Measurements from ENCODE around the gene TCF23.

Gene TCF23

DNA sequence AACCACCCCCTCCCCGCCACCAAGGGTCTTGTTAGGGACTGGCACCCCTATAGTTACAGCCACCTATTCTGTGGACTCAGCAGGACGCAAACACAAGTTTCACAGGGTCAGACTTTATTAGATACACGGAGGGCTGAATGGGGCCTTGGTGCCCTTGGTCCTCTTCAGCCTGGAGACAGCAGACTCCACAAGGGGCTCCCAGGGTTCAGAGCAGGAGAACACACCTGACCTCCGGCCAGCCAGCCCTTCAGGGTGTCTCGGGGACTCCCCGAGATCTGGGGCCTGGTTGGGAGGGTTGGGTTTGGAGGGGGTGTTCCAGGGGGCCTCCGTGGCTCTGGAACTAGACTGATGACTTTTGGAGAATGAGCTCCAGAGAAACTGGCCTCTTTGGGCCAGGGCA is 12.1 kb upstream of the TCF23 start:
- CTCF ChIA-PET = interaction anchor here (0.8 kb wide), 1 partner anchor 145 kb away, joined by 3 read pairs; no protein-coding TSS in a partner anchor
- POLR2A ChIA-PET = interaction anchor here (0.6 kb wide), 1 partner anchor 11 kb away, joined by 3 read pairs; no protein-coding TSS in a partner anchor
- no peak for TF ChIP-seq EGR2 (tag by site-specific recombination; IDR thresholded peaks at IDR 0.05; ENCODE audit: low read depth)
- TF ChIP-seq ZNF184 (tag by site-specific recombination; IDR thresholded peaks at IDR 0.05) = no peak
- TF ChIP-seq CTCF (tag by site-specific recombination; IDR thresholded peaks at IDR 0.05) = no peak
- TF ChIP-seq ZBTB6 (tag by site-specific recombination; IDR thresholded peaks at IDR 0.05) = no peak
- no peak for TF ChIP-seq ZNF530 (tag by site-specific recombination; IDR thresholded peaks at IDR 0.05; ENCODE audit: low read depth)
- no peak for TF ChIP-seq ZBTB10 (tag by site-specific recombination; IDR thresholded peaks at IDR 0.05)
- TF ChIP-seq GLI2 (tag by site-specific recombination; IDR thresholded peaks at IDR 0.05; ENCODE audit: borderline replicate concordance, low read depth) = no peak
- no peak for TF ChIP-seq ZNF114 (tag by site-specific recombination; IDR thresholded peaks at IDR 0.05)
- TF ChIP-seq, protein P1, sequence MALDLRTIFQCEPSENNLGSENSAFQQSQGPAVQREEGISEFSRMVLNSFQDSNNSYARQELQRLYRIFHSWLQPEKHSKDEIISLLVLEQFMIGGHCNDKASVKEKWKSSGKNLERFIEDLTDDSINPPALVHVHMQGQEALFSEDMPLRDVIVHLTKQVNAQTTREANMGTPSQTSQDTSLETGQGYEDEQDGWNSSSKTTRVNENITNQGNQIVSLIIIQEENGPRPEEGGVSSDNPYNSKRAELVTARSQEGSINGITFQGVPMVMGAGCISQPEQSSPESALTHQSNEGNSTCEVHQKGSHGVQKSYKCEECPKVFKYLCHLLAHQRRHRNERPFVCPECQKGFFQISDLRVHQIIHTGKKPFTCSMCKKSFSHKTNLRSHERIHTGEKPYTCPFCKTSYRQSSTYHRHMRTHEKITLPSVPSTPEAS (tag by site-specific recombination; IDR thresholded peaks at IDR 0.05) = no peak
- Histone ChIP-seq H3K27ac (ENCODE audit: extremely low read depth, low read depth, low read length) (no peak overlapping the region), H3K36me3 (ENCODE audit: control insufficient read depth in 2 of 2, insufficient read depth in 1 of 2, low read length in 2 of 2) (peaks cover 4 to 14% of the 10 kb centered on the region in 2 experiments; a peak in 1 of 3 replicates), H3K4me3 (ENCODE audit: low read depth, low read length) (no peak overlapping the region), H3K4me1 (ENCODE audit: control insufficient read depth, insufficient read depth, low read length) (no peaks in the 10 kb centered on the region), H3K9me3 (ENCODE audit: control insufficient read depth, insufficient read depth, low read depth, low read length) (no peaks in the 10 kb centered on the region)

GRCh38 chr2:27137322-27137935 is 11.4 kb upstream of the TCF23 start:
- H3K27ac ChIP-seq (ENCODE audit: extremely low read depth, low read depth, low read length) = no peak overlapping the region
- peaks cover 4 to 7% of the 10 kb centered on the region in 2 experiments; a peak in 1 of 3 replicates for H3K36me3 ChIP-seq (ENCODE audit: control insufficient read depth in 2 of 2, insufficient read depth in 1 of 2, low read length in 2 of 2)
- ChIA-PET POLR2A (no interaction called here), CTCF (interaction anchor here (0.8 kb wide), 1 partner anchor 144 kb away, joined by 3 read pairs; no protein-coding TSS in a partner anchor)
- no peaks in the 10 kb centered on the region for H3K4me1 ChIP-seq (ENCODE audit: control insufficient read depth, insufficient read depth, low read length)
- H3K9me3 ChIP-seq (ENCODE audit: control insufficient read depth, insufficient read depth, low read depth, low read length) = no peaks in the 10 kb centered on the region
- TF ChIP-seq ZXDB (tag by site-specific recombination; IDR thresholded peaks at IDR 0.05) (no peak), CTCF (tag by site-specific recombination; IDR thresholded peaks at IDR 0.05) (no peak), ATF2 (tag by site-specific recombination; IDR thresholded peaks at IDR 0.05; ENCODE audit: low read depth) (no peak), ZNF239 (tag by site-specific recombination; IDR thresholded peaks at IDR 0.05) (no peak), ZNF837 (tag by site-specific recombination; IDR thresholded peaks at IDR 0.05) (no peak), MEIS1 (CRISPR knock-in tag; IDR thresholded peaks at IDR 0.05; ENCODE audit: borderline replicate concordance) (no peak), ZNF10 (tag by site-specific recombination; IDR thresholded peaks at IDR 0.05) (no peak), ZFP41 (tag by site-specific recombination; IDR thresholded peaks at IDR 0.05; ENCODE audit: borderline replicate concordance) (no peak), ZNF791 (tag by site-specific recombination; IDR thresholded peaks at IDR 0.05) (no peak), GLIS2 (tag by site-specific recombination; IDR thresholded peaks at IDR 0.05) (no peak), ZNF184 (tag by site-specific recombination; IDR thresholded peaks at IDR 0.05) (no peak)
- TF ChIP-seq, protein P2, sequence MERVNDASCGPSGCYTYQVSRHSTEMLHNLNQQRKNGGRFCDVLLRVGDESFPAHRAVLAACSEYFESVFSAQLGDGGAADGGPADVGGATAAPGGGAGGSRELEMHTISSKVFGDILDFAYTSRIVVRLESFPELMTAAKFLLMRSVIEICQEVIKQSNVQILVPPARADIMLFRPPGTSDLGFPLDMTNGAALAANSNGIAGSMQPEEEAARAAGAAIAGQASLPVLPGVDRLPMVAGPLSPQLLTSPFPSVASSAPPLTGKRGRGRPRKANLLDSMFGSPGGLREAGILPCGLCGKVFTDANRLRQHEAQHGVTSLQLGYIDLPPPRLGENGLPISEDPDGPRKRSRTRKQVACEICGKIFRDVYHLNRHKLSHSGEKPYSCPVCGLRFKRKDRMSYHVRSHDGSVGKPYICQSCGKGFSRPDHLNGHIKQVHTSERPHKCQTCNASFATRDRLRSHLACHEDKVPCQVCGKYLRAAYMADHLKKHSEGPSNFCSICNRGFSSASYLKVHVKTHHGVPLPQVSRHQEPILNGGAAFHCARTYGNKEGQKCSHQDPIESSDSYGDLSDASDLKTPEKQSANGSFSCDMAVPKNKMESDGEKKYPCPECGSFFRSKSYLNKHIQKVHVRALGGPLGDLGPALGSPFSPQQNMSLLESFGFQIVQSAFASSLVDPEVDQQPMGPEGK (tag by site-specific recombination; IDR thresholded peaks at IDR 0.05) = no peak
- H3K4me3 ChIP-seq (ENCODE audit: low read depth, low read length) = no peak overlapping the region

Measured in HEK293 (cell line).